Breast epithelium (tissue), 4 donors: ENCODE measurements around the gene MGAT5. TPM values are rescaled to one million over a fixed set of nuclear protein-coding genes. Genes with fewer than 3 reads are reported as not detected.

Experiments
- DNase-seq, 2 donors: peaks; one replicate each; pipeline ENCODE4 v3.0.0-alpha.2; 2019; ENCODE audit warnings: low spot score in 2 of 2
- H3K27ac ChIP-seq, 2 donors: fragments of 200-600 bp; sonication (generic) in 1 of 2; one replicate each; pipeline ENCODE4 v1.5.1; 2016 to 2019; ENCODE audit warnings: mild to moderate bottlenecking in 1 of 2
- H3K27me3 ChIP-seq, 2 donors: fragments of 200-600 bp; sonication (generic) in 1 of 2; one replicate each; pipeline versions ENCODE4 v1.5.1 to v1.6.0; 2017 to 2019; ENCODE audit warnings: control low read depth in 1 of 2, mild to moderate bottlenecking in 1 of 2
- H3K36me3 ChIP-seq: fragments of 200-600 bp; one replicate; pipeline ENCODE4 v1.5.1; 2019
- H3K4me1 ChIP-seq, 2 donors: fragments of 200-600 bp; sonication (generic); one replicate each; pipeline ENCODE4 v1.5.1; 2016 to 2019; ENCODE audit warnings: control low read depth in 1 of 2
- H3K4me3 ChIP-seq, 3 donors: fragments of 200-600 bp; sonication (generic); 1 replicate in 2 of 3; 2 replicates in 1 of 3; pipeline ENCODE4 v1.5.1; 2016 to 2019; ENCODE audit warnings: mild to moderate bottlenecking in 3 of 3, moderate library complexity in 2 of 3
- H3K9me3 ChIP-seq, 2 donors: fragments of 200-600 bp; sonication (generic) in 1 of 2; one replicate each; pipeline ENCODE4 v1.5.1; 2016 to 2019; ENCODE audit warnings: control low read depth in 1 of 2
- CTCF ChIP-seq, 3 donors: fragments of 450-650 bp; IDR thresholded peaks; one replicate each; pipeline ENCODE4 v1.5.1; 2016 to 2017; ENCODE audit warnings: antibody characterized with exemption in 3 of 3, mild to moderate bottlenecking in 3 of 3, moderate library complexity in 3 of 3
- POLR2A ChIP-seq: fragments of 450-650 bp; IDR thresholded peaks from one replicate; pipeline ENCODE4 v1.6.1; 2016; ENCODE audit warnings: antibody characterized with exemption, mild to moderate bottlenecking, moderate library complexity
- POLR2AphosphoS5 ChIP-seq, 3 donors: sonication (generic); formaldehyde crosslinking; IDR thresholded peaks; one replicate each; pipeline ENCODE4 v1.6.1; 2017; ENCODE audit warnings: antibody characterized with exemption in 3 of 3
- intact Hi-C: fragments of 100-400 bp; cut with DNase I; formaldehyde crosslinking; loops from one replicate; pipeline ENCODE4 v1.15.1; 2023; ENCODE audit warnings: low total_unique reads
- total RNA-seq, 3 donors: library from RNA; depleted of rRNA; stranded (reverse); fragments of >200 nt; gene quantifications; one replicate each; pipeline ENCODE4 v1.1.0, GENCODE V29; 2016

Gene MGAT5
- total RNA-seq, 3 donors from 2014 or later: 30.5 to 42.6 (median 34.4) TPM

GRCh38 chr2:134312482-134312881, 58.6 kb downstream of the MGAT5 start:
- intact Hi-C loops: no loop called here
- Histone ChIP-seq H3K27me3 (no peaks in the 10 kb centered on the region), H3K36me3 (no peaks in the 10 kb centered on the region), H3K27ac (no peak overlapping the region), H3K4me1 (no peaks in the 10 kb centered on the region), H3K9me3 (no peaks in the 10 kb centered on the region), H3K4me3 (no peak overlapping the region)
- TF ChIP-seq POLR2AphosphoS5 (IDR thresholded peaks at IDR 0.05) (no peak), CTCF (IDR thresholded peaks at IDR 0.05) (no peak), POLR2A (no peak)
- DNase-seq: no peak

GRCh38 chr2:134314202-134314601, 60.3 kb downstream of the MGAT5 start:
- no peak for DNase-seq
- intact Hi-C loops: no loop called here
- H3K4me3 ChIP-seq: no peak overlapping the region

GRCh38 chr2:134314681-134315368, 61.0 kb downstream of the MGAT5 start:
- intact Hi-C loops: no loop called here
- Histone ChIP-seq H3K9me3 (no peaks in the 10 kb centered on the region), H3K4me1 (no peaks in the 10 kb centered on the region), H3K36me3 (no peaks in the 10 kb centered on the region), H3K27ac (no peak overlapping the region), H3K4me3 (no peak overlapping the region), H3K27me3 (no peaks in the 10 kb centered on the region)
- TF ChIP-seq POLR2AphosphoS5 (IDR thresholded peaks at IDR 0.05): no peak
- TF ChIP-seq POLR2A: no peak
- no peak for TF ChIP-seq CTCF (IDR thresholded peaks at IDR 0.05)
- no peak for DNase-seq

More at GRCh38 chr2:134314202-134314601, 60.3 kb downstream of the MGAT5 start:
- no peak for TF ChIP-seq POLR2AphosphoS5 (IDR thresholded peaks at IDR 0.05)
- TF ChIP-seq CTCF (IDR thresholded peaks at IDR 0.05): no peak
- TF ChIP-seq POLR2A: no peak
- H3K36me3 ChIP-seq: no peaks in the 10 kb centered on the region
- no peaks in the 10 kb centered on the region for H3K9me3 ChIP-seq
- H3K27ac ChIP-seq: no peak overlapping the region
- H3K27me3 ChIP-seq: no peaks in the 10 kb centered on the region
- no peaks in the 10 kb centered on the region for H3K4me1 ChIP-seq

- no peak for DNase-seq
- TF ChIP-seq POLR2AphosphoS5 (IDR thresholded peaks at IDR 0.05): no peak
- TF ChIP-seq CTCF (IDR thresholded peaks at IDR 0.05): no peak
- no peak for TF ChIP-seq POLR2A
- H3K4me1 ChIP-seq: no peaks in the 10 kb centered on the region
- intact Hi-C loops: no loop called here
- no peaks in the 10 kb centered on the region for H3K9me3 ChIP-seq
- H3K36me3 ChIP-seq: no peaks in the 10 kb centered on the region
- no peak overlapping the region for H3K27ac ChIP-seq
- no peak overlapping the region for H3K4me3 ChIP-seq
- no peaks in the 10 kb centered on the region for H3K27me3 ChIP-seq
Observed at GRCh38 chr2:134315471-134315870, 61.6 kb downstream of the MGAT5 start.

- H3K4me3 ChIP-seq: no peak overlapping the region
- intact Hi-C loops: no loop called here
Observed at GRCh38 chr2:134319596-134320254, 65.9 kb downstream of the MGAT5 start.

More at GRCh38 chr2:134319596-134320254, 65.9 kb downstream of the MGAT5 start:
- H3K27me3 ChIP-seq: no peaks in the 10 kb centered on the region
- no peak overlapping the region for H3K27ac ChIP-seq
- no peak for TF ChIP-seq POLR2AphosphoS5 (IDR thresholded peaks at IDR 0.05)
- TF ChIP-seq POLR2A: no peak
- TF ChIP-seq CTCF (IDR thresholded peaks at IDR 0.05): no peak
- no peak for DNase-seq
- H3K9me3 ChIP-seq: no peaks in the 10 kb centered on the region
- no peaks in the 10 kb centered on the region for H3K36me3 ChIP-seq
- H3K4me1 ChIP-seq: no peaks in the 10 kb centered on the region
